Measurements from ENCODE around the gene IL20.

IL20 gene

DNA sequence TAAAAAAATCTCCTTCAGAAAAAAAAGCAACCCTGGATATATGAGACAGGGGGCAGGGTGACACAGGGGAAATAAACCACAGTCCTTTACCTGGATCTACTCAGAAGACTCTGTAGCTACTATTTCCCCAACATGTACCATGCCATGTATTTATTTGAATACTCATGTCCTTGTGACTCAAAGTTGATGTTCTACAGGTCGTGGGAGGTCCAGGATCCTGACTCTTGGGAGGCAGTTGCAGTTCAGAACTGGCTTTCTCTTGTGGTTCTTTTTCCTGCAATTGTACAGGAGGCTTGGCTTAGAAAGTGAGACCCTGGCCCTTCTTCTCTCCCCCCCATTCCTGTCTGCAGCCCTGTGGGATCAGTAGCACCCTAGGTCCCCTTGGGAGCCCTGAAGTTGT is 26.0 kb downstream of the IL20 start:
- TF ChIP-seq, protein P1, sequence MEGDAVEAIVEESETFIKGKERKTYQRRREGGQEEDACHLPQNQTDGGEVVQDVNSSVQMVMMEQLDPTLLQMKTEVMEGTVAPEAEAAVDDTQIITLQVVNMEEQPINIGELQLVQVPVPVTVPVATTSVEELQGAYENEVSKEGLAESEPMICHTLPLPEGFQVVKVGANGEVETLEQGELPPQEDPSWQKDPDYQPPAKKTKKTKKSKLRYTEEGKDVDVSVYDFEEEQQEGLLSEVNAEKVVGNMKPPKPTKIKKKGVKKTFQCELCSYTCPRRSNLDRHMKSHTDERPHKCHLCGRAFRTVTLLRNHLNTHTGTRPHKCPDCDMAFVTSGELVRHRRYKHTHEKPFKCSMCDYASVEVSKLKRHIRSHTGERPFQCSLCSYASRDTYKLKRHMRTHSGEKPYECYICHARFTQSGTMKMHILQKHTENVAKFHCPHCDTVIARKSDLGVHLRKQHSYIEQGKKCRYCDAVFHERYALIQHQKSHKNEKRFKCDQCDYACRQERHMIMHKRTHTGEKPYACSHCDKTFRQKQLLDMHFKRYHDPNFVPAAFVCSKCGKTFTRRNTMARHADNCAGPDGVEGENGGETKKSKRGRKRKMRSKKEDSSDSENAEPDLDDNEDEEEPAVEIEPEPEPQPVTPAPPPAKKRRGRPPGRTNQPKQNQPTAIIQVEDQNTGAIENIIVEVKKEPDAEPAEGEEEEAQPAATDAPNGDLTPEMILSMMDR (IDR thresholded peaks at IDR 0.05; ENCODE audit: low read depth, low read length), result no peak
- peak; percentile 46 to 70 for DNase-seq (ENCODE audit: low read depth in 2 of 2)
- H3K4me3 ChIP-seq (replicated peaks in 1 of 2; ENCODE audit: low read depth in 2 of 2, low read length in 2 of 2), result no peak overlapping the region

DNA sequence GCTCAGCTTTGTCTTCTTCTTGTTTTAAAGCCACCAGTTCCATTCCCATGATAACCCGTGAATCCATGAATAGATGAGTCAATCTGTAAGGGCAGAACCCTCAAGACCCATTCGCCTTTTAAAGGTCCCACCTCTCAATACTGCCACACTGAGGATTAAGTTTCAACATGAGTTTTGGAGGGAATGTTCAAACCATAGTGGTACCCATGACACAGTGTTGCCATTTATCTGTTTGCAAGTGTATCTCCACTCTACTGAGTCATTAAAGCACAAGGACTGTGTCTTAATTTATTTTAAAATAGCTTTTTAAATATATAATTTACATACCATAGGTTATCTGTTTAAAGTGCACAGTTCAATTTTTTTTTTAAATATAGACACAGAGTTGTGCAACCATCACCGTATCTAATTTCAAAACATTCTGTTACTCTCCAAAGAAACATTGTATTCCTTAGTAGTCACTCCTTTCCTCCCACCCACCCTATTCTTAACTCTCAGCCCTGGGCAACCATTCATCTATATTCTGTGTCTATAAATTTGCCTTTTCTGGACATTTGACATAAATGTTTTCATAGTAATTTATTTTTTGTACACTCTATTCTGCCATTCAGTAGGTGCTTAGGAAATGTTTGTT is 27.0 kb downstream of the IL20 start:
- peak; percentile 74 to 77 for DNase-seq (ENCODE audit: low read depth in 2 of 2)
- TF ChIP-seq, protein P1 (IDR thresholded peaks at IDR 0.05; ENCODE audit: low read depth, low read length), result no peak
- H3K4me3 ChIP-seq (replicated peaks in 1 of 2; ENCODE audit: low read depth in 2 of 2, low read length in 2 of 2), result no peak overlapping the region

DNA sequence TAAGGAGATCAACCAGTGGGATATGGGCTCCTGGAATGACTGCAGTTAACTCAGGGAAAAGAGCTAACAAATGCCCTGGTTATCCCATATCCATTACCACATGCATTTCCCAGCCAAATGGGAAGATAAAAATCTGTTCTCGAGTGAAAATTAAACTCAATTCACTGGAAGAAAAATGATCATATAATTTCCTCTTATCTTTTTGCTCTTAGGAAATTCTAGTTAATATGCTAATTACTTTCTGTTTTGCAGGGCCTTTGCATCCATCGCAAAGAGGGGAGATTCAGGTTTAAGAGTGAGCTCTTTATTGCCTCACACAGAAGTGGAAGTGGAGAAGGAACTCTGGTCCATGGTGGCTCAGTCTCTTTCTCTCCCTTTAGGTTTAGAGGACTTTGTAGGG is 28.0 kb downstream of the IL20 start:
- TF ChIP-seq, protein P1 (IDR thresholded peaks at IDR 0.05; ENCODE audit: low read depth, low read length), result no peak
- DNase-seq (ENCODE audit: low read depth in 2 of 2), result no peak
- no peak overlapping the region for H3K4me3 ChIP-seq (replicated peaks in 1 of 2; ENCODE audit: low read depth in 2 of 2, low read length in 2 of 2)

DNA sequence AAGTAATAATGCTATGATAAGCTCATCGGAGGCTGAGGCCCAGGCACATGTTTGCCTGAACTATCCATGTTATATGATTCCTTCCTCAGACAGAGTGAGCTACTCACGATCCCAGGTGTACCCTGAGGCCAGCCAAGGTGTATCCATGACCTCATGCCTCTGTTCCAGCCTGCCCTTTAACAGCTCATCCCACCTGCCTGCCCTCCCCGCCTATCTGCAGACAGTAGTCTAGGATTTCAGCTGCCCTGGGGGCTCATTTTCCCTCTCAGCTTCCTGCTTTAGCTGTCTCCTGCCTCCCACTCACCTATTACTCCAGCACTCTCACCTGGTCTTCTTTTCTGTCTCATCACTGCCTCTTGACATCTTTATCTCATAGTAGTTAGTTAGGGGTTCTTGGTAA is 29.9 kb downstream of the IL20 start:
- no peak overlapping the region for H3K4me3 ChIP-seq (replicated peaks in 1 of 2; ENCODE audit: low read depth in 2 of 2, low read length in 2 of 2)
- TF ChIP-seq, protein P1 (IDR thresholded peaks at IDR 0.05; ENCODE audit: low read depth, low read length), result no peak
- DNase-seq (ENCODE audit: low read depth in 2 of 2), result no peak

DNA sequence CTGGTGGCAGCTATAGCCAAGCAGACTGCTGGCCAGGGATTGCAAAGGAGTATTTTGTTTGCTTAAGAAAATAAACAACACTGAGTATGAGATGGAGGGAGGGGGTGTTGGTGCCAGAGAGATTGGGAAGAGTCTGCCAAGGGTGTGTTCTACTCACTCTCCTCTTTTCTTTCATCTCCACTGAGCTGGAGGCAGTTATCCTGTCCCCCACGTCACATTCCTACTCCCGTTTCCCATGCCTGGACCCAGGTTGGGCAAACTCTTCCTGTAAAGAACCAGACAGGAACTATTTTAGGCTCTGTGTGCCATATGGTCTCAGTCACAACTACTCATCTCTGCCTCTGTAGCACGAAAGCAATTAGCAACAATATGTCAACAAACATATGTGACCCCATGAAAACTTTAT is 30.4 kb downstream of the IL20 start:
- DNase-seq (ENCODE audit: low read depth in 2 of 2), result peak; percentile 82 to 92
- no peak overlapping the region for H3K4me3 ChIP-seq (replicated peaks in 1 of 2; ENCODE audit: low read depth in 2 of 2, low read length in 2 of 2)
- TF ChIP-seq, protein P1 (IDR thresholded peaks at IDR 0.05; ENCODE audit: low read depth, low read length), result no peak

DNA sequence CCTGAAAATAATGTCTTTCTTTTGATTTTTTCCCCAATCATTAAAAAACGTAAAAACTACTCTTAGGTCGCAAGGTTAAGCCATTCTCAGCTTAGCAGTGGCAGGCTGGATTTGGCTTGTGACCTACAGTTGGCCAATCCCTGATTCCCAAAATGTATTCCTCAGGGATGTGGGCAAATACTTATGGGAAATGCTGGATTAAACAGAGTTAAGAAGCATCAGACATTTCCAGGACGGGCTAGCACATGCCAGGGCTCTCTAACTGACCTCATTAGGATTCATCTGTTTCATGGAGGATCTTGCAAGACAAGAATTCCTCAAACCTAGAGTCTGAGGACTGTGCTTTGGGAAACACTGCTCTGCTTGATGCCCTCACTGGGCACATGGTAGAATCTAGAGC is 30.8 kb downstream of the IL20 start:
- DNase-seq (ENCODE audit: low read depth in 2 of 2), result peak in 1 of 2 donors; percentile 78
- no peak overlapping the region for H3K4me3 ChIP-seq (replicated peaks in 1 of 2; ENCODE audit: low read depth in 2 of 2, low read length in 2 of 2)
- TF ChIP-seq, protein P1 (IDR thresholded peaks at IDR 0.05; ENCODE audit: low read depth, low read length), result no peak

DNA sequence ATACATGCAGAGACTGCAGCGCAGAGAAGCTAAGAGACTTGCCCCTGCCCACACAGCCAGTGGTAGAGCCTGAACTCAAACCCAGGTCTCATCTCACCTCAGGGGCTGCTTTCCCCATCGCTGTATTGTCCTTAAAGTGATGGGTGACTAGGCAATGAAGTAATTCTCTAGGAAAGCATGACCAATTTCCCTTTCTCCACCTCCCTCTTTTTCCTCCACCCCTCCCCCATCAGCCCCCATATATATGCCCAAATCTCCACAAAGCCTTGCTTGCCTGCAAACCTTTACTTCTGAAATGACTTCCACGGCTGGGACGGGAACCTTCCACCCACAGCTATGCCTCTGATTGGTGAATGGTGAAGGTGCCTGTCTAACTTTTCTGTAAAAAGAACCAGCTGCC is 31.8 kb downstream of the IL20 start, which contains the start of gene IL24:
IL24 (plus strand) TSS at position 269 of the 400 bp plus-strand sequence. CDS start 390 bp downstream, outside the sequence.
- TF ChIP-seq, protein P1 (IDR thresholded peaks at IDR 0.05; ENCODE audit: low read depth, low read length), result no peak
- H3K4me3 ChIP-seq (replicated peaks in 1 of 2; ENCODE audit: low read depth in 2 of 2, low read length in 2 of 2), result no peak within 1 kb of the TSS
- peak; percentile 17 to 49 for DNase-seq (ENCODE audit: low read depth in 2 of 2)
